ENCODE data around the gene KREMEN1.

- TF ChIP-seq CTCF (conservative IDR thresholded peaks at IDR 0.05; ENCODE audit: low read depth in 2 of 2): no peak
- TF ChIP-seq REST (IDR thresholded peaks at IDR 0.05; ENCODE audit: unreplicated experiment): no peak
- TF ChIP-seq POLR2AphosphoS5 (IDR thresholded peaks at IDR 0.05; ENCODE audit: low read depth): no peak
- TF ChIP-seq EZH2 (IDR thresholded peaks at IDR 0.05; ENCODE audit: low read depth, unreplicated experiment): no peak
- TF ChIP-seq JUNB (IDR thresholded peaks at IDR 0.05; ENCODE audit: unreplicated experiment): no peak
- TF ChIP-seq ZNF331 (CRISPR knock-in tag; IDR thresholded peaks at IDR 0.05; ENCODE audit: low read depth): no peak
- no peak for TF ChIP-seq STAT1 (IDR thresholded peaks at IDR 0.05; ENCODE audit: unreplicated experiment)
- no peak for TF ChIP-seq EZH2phosphoT487 (IDR thresholded peaks at IDR 0.05; ENCODE audit: unreplicated experiment)
These were observed 128.1 kb downstream of the KREMEN1 start for GRCh38 chr22:29200901-29201300.
